Measurements from ENCODE around the gene CCDC179. TPM values are rescaled to one million over a fixed set of nuclear protein-coding genes. Genes with fewer than 3 reads are reported as not detected.

The CCDC179 gene
- total RNA-seq, 4 donors from 2014 or later, result not detected

DNA sequence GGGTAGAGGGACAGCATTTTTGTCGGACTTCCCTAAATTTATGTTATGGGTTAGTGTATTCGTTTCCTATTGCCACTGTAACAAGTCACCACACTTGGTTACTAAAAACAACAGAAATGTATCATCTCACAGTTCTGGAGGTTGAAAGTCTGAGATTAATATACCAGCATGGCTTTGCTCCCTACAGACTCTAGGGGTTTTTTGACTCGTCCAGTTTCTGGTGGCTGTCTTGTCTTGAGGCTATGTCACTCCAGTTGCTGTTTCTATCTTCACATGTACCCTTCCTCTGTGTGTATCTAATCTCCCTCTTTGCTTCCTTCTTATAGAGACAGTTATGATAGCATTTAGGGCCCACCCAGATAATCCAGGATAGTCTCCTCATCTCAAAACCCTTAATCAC, 9.1 kb upstream of the CCDC179 start:
- no peak overlapping the region for H3K27ac ChIP-seq
- no peaks in the 10 kb centered on the region for H3K4me1 ChIP-seq
- TF ChIP-seq POLR2A (IDR thresholded peaks at IDR 0.05), result no peak
- TF ChIP-seq, protein P1, sequence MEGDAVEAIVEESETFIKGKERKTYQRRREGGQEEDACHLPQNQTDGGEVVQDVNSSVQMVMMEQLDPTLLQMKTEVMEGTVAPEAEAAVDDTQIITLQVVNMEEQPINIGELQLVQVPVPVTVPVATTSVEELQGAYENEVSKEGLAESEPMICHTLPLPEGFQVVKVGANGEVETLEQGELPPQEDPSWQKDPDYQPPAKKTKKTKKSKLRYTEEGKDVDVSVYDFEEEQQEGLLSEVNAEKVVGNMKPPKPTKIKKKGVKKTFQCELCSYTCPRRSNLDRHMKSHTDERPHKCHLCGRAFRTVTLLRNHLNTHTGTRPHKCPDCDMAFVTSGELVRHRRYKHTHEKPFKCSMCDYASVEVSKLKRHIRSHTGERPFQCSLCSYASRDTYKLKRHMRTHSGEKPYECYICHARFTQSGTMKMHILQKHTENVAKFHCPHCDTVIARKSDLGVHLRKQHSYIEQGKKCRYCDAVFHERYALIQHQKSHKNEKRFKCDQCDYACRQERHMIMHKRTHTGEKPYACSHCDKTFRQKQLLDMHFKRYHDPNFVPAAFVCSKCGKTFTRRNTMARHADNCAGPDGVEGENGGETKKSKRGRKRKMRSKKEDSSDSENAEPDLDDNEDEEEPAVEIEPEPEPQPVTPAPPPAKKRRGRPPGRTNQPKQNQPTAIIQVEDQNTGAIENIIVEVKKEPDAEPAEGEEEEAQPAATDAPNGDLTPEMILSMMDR (IDR thresholded peaks at IDR 0.05), result no peak
- no peaks in the 10 kb centered on the region for H3K27me3 ChIP-seq
- H3K4me3 ChIP-seq, result no peak overlapping the region
- no peak for DNase-seq
- no peaks in the 10 kb centered on the region for H3K36me3 ChIP-seq
- H3K9me3 ChIP-seq, result no peaks in the 10 kb centered on the region

DNA sequence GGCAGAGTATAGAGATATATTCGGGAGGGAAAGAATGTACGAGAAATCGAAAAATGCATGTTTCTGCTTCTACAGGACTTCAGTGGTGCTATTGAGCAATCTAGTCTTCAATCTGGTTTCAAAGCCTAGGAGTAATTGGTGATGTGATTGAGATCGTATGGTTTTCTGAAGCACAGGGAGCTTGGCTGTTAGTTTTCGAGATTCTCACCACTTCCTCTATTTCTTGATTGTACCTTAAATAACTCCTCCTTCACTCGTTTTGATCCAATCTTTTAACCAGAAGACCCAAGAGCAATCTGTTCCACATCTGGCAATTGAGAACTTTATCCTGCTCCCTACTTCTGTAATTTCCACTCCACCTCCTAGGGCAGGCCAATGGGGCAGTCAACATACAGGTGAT, 518 bp downstream of the CCDC179 start:
- Histone ChIP-seq H3K27ac (no peak overlapping the region), H3K9me3 (no peaks in the 10 kb centered on the region), H3K27me3 (no peaks in the 10 kb centered on the region), H3K36me3 (no peaks in the 10 kb centered on the region), H3K4me3 (no peak overlapping the region), H3K4me1 (no peaks in the 10 kb centered on the region)
- DNase-seq, result no peak
- no peak for TF ChIP-seq POLR2A (IDR thresholded peaks at IDR 0.05)
- TF ChIP-seq, protein P1 (IDR thresholded peaks at IDR 0.05), result no peak

DNA sequence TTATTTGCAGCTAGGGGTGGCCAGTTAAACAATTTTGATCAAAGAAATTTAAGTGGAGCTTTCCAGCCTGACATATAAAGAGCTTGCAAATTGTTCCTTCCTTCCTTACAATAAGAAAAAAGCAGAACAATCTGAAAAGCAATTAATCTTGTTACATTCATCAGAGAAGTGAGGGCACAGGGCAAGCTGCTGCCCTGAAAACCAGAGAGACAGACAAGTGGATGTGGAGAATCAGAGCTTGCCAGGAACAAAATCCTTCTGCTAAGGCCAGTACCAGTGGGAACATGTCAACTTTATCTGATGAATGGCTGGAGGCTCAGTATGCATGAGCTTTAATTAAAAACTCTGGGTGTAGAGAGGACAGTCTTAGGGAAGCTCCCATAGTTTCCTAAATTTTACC, 8.8 kb downstream of the CCDC179 start:
- no peak for TF ChIP-seq POLR2A (IDR thresholded peaks at IDR 0.05)
- TF ChIP-seq, protein P1 (IDR thresholded peaks at IDR 0.05), result no peak
- no peaks in the 10 kb centered on the region for H3K4me1 ChIP-seq
- no peaks in the 10 kb centered on the region for H3K9me3 ChIP-seq
- no peaks in the 10 kb centered on the region for H3K27me3 ChIP-seq
- no peaks in the 10 kb centered on the region for H3K36me3 ChIP-seq
- H3K27ac ChIP-seq, result no peak overlapping the region
- no peak for DNase-seq
- H3K4me3 ChIP-seq, result no peak overlapping the region

DNA sequence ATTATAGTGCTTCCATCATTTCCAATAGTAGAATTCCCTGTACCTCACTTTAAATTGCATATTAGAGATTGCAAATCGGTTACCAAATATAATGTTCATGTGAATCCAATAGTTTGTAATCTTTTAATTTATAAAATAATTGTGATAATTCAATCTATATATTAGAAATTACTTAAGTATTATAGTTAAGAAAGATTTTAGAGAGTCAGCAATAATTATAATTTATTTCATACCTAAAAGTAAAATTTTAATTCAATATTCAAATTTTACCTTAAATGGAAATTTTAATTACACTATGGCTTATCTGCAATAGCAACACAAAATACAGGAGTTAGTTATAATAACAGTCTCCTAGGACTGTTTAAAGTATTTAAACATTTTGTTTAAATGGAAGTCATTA, 13.5 kb downstream of the CCDC179 start:
- H3K36me3 ChIP-seq, result no peaks in the 10 kb centered on the region
- H3K4me1 ChIP-seq, result no peaks in the 10 kb centered on the region
- no peaks in the 10 kb centered on the region for H3K9me3 ChIP-seq
- H3K27me3 ChIP-seq, result no peaks in the 10 kb centered on the region
- DNase-seq, result no peak
- H3K27ac ChIP-seq, result no peak overlapping the region
- H3K4me3 ChIP-seq, result no peak overlapping the region
- TF ChIP-seq, protein P1 (IDR thresholded peaks at IDR 0.05), result no peak
- no peak for TF ChIP-seq POLR2A (IDR thresholded peaks at IDR 0.05)

DNA sequence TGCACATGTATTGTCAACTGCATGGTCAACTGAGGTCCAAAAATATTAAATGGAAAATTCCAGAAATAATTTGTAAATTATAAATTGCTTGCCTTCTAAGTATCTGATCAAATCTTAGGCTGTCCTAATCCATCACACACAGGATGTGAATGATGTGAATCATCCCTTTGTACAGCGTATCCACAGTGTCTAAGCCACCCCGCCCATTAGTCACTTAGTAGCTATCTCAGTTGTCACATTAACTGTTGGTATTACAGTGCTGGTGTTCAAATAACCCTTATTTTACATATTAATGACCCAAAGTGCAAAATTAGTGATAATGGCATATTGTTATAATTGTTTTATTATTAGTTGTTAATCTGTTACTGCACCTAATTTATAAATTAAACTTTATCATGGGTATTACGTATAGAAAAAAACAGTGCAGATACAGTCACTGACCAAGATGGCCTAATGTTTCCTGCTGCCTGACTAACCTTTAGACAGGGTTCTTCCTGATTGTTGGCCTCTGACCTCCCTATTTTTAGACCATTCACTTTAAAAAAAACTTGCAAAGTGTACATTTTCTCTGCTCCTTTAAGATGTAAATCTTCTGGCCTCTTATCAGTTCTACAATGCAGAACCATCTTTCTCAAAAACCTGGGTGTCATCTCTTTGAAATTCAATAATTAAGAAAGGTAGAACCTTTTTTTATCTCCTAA, 27.8 kb downstream of the CCDC179 start:
- no peak for DNase-seq
- no peak for TF ChIP-seq POLR2A (IDR thresholded peaks at IDR 0.05)
- TF ChIP-seq, protein P1 (IDR thresholded peaks at IDR 0.05), result no peak

More for the DNA sequence above, 27.8 kb downstream of the CCDC179 start:
- Histone ChIP-seq H3K27ac (no peak overlapping the region), H3K36me3 (no peaks in the 10 kb centered on the region), H3K9me3 (no peaks in the 10 kb centered on the region), H3K27me3 (no peaks in the 10 kb centered on the region), H3K4me3 (no peak overlapping the region), H3K4me1 (peaks cover 0 to 7% (median 3%) of the 10 kb centered on the region in 4 donors)
